Activated naive CD4-positive, alpha-beta T cell treated with anti-CD3 and anti-CD28 coated beads, Interleukin-2, amount 50 U/mL, for 24 hours (primary cell): ENCODE measurements around the gene CKAP4.
A peak's percentile ranks its signal among the peaks of the same experiment; 100 is the strongest.
"Not testable (repeated sequence)": the region's sequence is repeated elsewhere in the genome, so short reads cannot be mapped to it uniquely, and the experiment has no call there.

Experiments
- H3K27ac Mint-ChIP-seq: one replicate; pipeline ENCODE4 v1.8.0; 2021; ENCODE audit warnings: mild to moderate bottlenecking, mixed read lengths
- H3K27me3 Mint-ChIP-seq: one replicate; pipeline ENCODE4 v1.8.0; 2021; ENCODE audit warnings: mixed read lengths
- H3K36me3 Mint-ChIP-seq: one replicate; pipeline ENCODE4 v1.8.0; 2021; ENCODE audit warnings: mixed read lengths
- H3K4me1 Mint-ChIP-seq: one replicate; pipeline ENCODE4 v1.8.0; 2021; ENCODE audit warnings: mixed read lengths
- H3K4me3 Mint-ChIP-seq: one replicate; pipeline ENCODE4 v1.8.0; 2021; ENCODE audit warnings: mild to moderate bottlenecking, mixed read lengths
- H3K9me3 Mint-ChIP-seq: one replicate; pipeline ENCODE4 v1.8.0; 2021; ENCODE audit warnings: mixed read lengths

CKAP4 gene, protein sequence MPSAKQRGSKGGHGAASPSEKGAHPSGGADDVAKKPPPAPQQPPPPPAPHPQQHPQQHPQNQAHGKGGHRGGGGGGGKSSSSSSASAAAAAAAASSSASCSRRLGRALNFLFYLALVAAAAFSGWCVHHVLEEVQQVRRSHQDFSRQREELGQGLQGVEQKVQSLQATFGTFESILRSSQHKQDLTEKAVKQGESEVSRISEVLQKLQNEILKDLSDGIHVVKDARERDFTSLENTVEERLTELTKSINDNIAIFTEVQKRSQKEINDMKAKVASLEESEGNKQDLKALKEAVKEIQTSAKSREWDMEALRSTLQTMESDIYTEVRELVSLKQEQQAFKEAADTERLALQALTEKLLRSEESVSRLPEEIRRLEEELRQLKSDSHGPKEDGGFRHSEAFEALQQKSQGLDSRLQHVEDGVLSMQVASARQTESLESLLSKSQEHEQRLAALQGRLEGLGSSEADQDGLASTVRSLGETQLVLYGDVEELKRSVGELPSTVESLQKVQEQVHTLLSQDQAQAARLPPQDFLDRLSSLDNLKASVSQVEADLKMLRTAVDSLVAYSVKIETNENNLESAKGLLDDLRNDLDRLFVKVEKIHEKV

DNA sequence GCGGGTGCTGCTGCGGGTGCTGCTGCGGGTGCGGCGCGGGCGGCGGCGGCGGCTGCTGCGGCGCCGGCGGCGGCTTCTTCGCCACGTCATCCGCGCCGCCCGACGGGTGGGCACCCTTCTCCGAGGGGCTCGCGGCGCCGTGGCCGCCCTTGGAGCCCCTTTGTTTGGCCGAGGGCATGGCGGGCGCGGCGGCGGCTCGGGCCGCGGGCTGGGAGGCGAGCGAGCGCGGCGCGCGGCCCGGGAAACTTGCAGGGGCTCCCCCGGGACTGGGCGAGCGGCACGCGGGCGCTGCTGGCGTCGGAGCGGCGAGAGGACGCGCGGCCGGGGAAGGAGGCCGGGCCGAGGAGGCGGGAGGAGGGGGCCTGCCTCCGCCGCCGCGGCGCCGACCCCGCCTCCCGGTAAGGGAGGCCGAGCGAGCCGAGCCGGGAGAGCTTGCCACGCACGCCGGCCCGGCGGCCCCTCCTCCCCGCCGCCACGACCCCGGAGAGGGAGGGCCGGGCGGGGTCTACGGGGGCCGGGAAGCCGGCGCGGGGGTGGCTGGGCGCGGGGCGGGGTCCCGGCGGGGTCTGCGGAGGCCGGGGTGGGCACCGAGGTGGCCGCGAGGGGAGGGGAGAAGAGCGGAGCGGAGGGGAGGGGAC lies at the start of gene CKAP4:
TSS of gene CKAP4 (minus strand) at position 347 of the 638 bp plus-strand sequence. CDS start at position 178, 169 bp downstream.
- H3K4me3 Mint-ChIP-seq, result peak within 1 kb of the TSS; percentile 84
- H3K36me3 Mint-ChIP-seq, result peaks cover 1% of the 10 kb centered on the region
- peak within 1 kb of the TSS; percentile 91 for H3K27ac Mint-ChIP-seq
- H3K27me3 Mint-ChIP-seq, result no peaks in the 10 kb centered on the region
- H3K4me1 Mint-ChIP-seq, result peaks cover 35% of the 10 kb centered on the region
- H3K9me3 Mint-ChIP-seq, result no peaks in the 10 kb centered on the region

DNA sequence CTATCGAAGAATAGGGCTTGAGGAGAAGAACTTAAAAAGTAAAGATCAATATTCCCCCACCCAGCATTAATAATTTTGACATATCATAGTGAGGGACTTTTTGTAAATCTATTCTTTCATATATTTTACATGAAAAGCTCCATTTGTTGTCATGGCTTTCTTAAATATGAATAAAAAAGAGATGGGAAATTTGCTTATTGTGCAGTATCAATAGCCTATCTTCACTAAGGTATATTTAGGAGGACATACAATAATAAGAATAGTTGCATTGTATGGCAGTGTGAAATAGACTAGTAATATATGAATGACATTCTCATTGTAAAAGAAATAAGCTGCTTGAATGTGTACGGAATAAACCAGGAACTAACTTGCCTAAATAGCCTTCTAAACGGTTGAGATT lies 49.3 kb upstream of the CKAP4 start:
- no peaks in the 10 kb centered on the region for H3K36me3 Mint-ChIP-seq
- no peaks in the 10 kb centered on the region for H3K9me3 Mint-ChIP-seq
- no peaks in the 10 kb centered on the region for H3K27me3 Mint-ChIP-seq
- H3K4me3 Mint-ChIP-seq, result no peak overlapping the region
- H3K27ac Mint-ChIP-seq, result no peak overlapping the region
- peaks cover 26% of the 10 kb centered on the region for H3K4me1 Mint-ChIP-seq

DNA sequence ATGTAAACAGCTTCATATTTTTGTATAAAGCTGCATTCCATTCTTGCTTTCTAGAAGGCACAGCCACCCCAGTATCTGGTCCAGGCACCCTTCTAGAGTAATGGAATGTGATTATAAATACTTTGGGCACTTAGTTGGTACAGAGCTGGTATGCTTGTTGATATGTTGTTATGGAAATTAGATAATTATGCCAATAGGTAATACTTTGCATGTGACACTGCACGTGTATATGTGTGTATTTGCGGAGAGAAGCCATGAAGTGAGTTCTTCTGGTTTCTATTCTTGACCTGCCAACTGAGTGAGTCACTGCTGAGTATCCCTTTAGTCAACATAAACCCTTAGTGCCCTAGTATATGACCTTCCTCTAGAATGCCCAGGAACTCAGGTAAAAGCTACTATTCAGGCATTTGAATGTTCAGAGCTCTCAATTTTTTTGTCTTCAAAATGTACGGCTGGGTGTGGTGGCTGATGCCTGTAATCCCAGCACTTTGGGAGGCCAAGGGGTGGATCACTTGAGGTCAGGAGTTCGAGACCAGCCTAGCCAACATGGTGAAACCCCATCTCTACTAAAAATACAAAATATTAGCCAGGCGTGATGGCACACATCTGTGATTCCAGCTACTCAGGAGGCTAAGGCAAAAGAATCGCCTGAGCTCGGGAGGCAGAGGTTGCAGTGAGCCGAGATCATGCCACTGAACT lies 48.5 kb upstream of the CKAP4 start:
- no peak overlapping the region for H3K4me3 Mint-ChIP-seq
- H3K27me3 Mint-ChIP-seq, result no peaks in the 10 kb centered on the region
- H3K4me1 Mint-ChIP-seq, result peaks cover 20% of the 10 kb centered on the region
- H3K9me3 Mint-ChIP-seq, result no peaks in the 10 kb centered on the region
- H3K36me3 Mint-ChIP-seq, result no peaks in the 10 kb centered on the region
- no peak overlapping the region for H3K27ac Mint-ChIP-seq

DNA sequence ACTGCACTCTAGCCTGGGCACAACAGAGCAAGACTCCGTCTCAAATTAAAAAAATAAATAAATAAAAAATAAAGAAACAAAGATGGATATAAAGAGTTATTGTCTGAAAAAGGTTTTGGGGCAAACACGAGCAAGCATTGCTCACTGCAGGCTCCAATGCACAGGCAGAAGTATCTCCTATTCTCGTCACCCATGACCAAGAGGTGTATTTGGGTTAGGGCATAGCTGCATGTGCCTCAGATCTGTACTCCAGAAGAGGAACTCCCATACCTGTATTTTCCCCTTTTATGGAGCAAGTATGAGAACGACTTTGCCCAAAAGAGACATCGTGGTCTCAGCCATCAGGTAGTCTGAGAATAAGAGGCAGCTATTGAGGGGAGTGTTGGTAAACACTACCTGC lies 44.5 kb upstream of the CKAP4 start:
- peaks cover 23% of the 10 kb centered on the region for H3K4me1 Mint-ChIP-seq
- H3K27ac Mint-ChIP-seq, result no peak overlapping the region
- H3K27me3 Mint-ChIP-seq, result no peaks in the 10 kb centered on the region
- H3K36me3 Mint-ChIP-seq, result no peaks in the 10 kb centered on the region
- H3K9me3 Mint-ChIP-seq, result no peaks in the 10 kb centered on the region
- H3K4me3 Mint-ChIP-seq, result no peak overlapping the region

DNA sequence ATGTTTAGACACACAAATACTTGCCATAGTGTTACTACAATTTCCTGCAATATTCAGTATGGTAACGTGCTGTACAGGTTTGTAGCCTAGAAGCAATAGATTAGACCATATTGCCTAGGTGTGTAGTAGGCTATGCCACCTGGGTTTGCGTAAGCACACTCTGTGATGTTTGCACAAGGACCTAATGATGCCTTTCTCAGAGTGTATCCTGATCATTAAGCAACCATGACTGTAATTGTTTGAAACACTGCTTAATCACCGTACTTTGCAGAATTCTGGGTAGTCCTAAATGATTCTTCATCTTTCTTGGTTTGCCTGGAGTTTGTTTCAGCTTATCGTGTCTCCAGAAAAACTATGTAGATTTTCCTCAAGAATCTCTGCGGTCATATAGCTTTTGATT lies 43.5 kb upstream of the CKAP4 start:
- H3K4me1 Mint-ChIP-seq, result peaks cover 20% of the 10 kb centered on the region
- no peaks in the 10 kb centered on the region for H3K27me3 Mint-ChIP-seq
- H3K4me3 Mint-ChIP-seq, result no peak overlapping the region
- H3K36me3 Mint-ChIP-seq, result no peaks in the 10 kb centered on the region
- no peaks in the 10 kb centered on the region for H3K9me3 Mint-ChIP-seq
- H3K27ac Mint-ChIP-seq, result no peak overlapping the region

DNA sequence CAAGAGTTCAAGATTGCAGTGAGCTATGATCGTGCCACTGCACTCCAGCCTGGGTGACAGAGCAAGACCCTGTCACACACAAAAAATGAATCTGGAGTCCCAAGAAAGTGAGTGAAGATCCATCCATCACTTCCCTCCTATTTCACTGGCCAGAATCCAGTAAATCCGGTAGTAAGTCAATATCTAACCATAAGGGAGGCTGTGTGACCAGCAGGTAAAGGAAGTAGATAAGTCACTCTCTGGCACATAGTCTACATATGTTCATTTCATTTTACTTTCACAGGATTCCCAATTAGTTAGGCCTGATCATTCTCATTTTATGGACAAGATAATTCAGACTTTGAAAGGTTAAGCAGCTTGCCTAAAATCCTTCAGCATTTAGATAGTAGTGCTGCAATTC lies 42.8 kb upstream of the CKAP4 start:
- Mint-ChIP-seq H3K27me3 (no peaks in the 10 kb centered on the region), H3K4me1 (peaks cover 20% of the 10 kb centered on the region), H3K9me3 (no peaks in the 10 kb centered on the region), H3K36me3 (no peaks in the 10 kb centered on the region), H3K4me3 (no peak overlapping the region), H3K27ac (no peak overlapping the region)

DNA sequence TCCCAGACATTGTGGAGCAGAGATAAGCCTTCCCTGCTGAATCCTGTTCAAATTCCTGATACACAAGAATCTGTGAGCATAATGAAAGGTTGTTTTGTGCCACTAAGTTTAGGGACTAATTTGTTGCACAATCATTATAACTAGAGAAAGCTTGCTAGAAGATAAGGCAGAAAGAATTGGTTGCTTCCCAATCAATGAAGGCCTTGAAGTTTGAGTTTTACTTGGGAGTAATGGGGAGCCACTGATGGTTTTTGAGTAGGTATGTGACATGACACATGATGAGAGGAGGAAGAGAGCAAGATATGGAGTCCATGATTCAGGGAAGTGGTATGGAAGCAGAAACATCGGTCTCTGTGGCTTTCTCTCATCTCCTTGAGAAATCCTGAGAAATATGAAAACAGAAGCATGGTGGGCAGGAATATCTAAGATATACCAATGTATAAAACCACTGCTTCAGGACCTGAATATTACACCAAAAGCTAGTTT lies 41.4 kb upstream of the CKAP4 start:
- Mint-ChIP-seq H3K9me3 (no peaks in the 10 kb centered on the region), H3K27me3 (no peaks in the 10 kb centered on the region), H3K4me1 (peaks cover 25% of the 10 kb centered on the region), H3K4me3 (no peak overlapping the region), H3K27ac (peak overlapping the region; percentile 95), H3K36me3 (no peaks in the 10 kb centered on the region)

DNA sequence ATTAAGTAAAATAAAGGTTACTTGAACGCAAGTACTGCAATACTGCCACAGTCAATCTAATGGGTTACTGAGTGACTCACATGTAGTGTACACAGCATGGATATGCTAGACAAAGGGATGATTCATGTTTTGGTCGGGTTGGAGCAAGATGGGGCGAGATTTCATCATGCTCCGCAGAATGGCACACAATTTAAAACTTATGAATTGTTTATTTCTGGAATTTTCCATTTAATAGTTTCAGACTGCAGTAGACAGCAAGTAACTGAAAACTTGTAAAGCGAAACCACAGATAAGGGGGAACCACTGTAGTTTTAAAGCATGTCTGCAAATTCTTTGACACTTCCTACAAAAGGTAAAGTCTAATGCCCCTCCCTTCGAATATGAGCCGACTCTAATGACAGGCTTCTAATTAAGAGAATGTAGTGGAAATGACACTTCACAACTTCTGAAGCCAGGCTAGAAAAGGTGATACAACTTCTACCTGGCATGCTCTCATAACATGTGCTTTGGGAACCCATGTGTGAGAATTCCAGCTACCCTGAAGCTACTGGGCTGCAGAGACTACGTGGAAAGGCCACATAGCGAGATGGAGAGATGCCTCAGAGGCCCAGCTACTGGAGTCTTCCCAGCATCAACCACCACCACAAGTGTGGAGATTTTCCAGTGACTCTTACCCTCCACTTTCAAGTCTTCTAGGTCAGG lies 40.8 kb upstream of the CKAP4 start:
- Mint-ChIP-seq H3K9me3 (no peaks in the 10 kb centered on the region), H3K36me3 (no peaks in the 10 kb centered on the region), H3K27ac (peak overlapping the region; percentile 95), H3K27me3 (no peaks in the 10 kb centered on the region), H3K4me1 (peaks cover 25% of the 10 kb centered on the region), H3K4me3 (no peak overlapping the region)

DNA sequence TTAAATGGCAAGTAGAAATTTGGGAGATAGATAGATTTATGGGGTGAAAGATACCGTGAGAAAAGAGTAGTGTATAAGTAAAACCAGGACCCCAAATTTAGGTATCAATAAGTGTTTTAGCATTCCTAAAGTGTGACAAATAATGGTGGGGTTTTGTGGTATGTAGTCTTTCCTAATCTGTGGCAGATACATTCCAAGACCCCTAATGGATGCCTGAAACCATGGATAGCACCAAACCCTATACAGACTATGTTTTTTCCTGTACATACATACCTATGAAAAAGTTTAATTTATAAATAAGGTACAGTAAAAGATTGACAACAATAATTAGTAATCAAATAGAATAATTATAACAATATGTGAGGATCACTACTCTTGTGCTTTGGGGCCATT lies 40.3 kb upstream of the CKAP4 start:
- Mint-ChIP-seq H3K27ac (peak overlapping the region; percentile 83), H3K36me3 (no peaks in the 10 kb centered on the region), H3K4me3 (no peak overlapping the region), H3K4me1 (peaks cover 25% of the 10 kb centered on the region), H3K27me3 (no peaks in the 10 kb centered on the region), H3K9me3 (no peaks in the 10 kb centered on the region)

DNA sequence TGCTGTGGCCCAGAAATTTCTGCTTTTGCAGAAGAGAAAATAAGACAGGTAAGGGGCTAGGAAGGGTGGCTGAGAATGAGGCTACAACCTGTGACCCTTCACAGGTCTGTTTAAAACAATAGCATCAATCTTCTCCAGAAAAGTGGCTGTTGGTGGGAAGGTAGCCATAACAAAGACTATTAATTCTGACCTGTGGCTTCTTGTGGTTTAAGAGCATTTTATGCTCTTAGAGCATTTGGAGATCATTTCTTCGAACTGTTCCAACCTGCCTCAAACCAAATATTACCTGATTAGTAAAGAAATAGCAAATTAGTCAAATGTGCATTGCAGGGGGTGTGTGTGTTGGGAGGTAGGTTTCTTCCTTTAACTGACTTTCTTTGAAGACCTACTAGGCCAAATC lies 39.5 kb upstream of the CKAP4 start:
- Mint-ChIP-seq H3K27me3 (no peaks in the 10 kb centered on the region), H3K4me3 (no peak overlapping the region), H3K27ac (peak overlapping the region; percentile 83), H3K4me1 (peaks cover 25% of the 10 kb centered on the region), H3K36me3 (peaks cover under 1% of the 10 kb centered on the region), H3K9me3 (no peaks in the 10 kb centered on the region)

DNA sequence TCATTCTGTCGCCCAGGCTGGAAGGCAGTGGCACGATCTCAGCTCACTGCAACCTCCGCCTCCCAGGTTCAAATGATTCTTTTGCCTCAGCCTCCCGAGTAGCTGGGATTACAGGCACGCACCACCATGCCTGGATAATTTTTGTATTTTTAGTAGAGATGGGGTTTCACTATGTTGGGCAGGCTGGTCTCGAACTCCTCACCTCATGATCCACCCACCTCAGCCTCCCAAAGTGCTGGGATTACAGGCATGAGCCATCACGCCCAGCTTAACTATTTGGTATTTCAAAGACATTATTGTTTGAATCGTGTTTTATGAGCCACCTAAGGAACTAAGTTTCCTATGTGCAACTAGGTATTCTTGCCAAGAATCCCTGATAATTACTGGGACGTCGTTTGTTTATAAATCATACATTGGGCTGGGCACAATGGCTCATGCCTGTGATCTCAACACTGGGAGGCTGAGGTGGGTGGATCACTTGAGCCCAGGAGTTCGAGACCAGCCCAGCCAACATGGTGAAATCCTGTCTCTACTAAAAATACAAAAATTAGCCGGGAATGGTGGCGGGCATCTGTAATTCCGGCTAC lies 38.8 kb upstream of the CKAP4 start:
- not testable (repeated sequence) for H3K27me3 Mint-ChIP-seq, H3K4me3 Mint-ChIP-seq, H3K27ac Mint-ChIP-seq, H3K9me3 Mint-ChIP-seq, H3K36me3 Mint-ChIP-seq
- peaks cover 25% of the 10 kb centered on the region for H3K4me1 Mint-ChIP-seq

DNA sequence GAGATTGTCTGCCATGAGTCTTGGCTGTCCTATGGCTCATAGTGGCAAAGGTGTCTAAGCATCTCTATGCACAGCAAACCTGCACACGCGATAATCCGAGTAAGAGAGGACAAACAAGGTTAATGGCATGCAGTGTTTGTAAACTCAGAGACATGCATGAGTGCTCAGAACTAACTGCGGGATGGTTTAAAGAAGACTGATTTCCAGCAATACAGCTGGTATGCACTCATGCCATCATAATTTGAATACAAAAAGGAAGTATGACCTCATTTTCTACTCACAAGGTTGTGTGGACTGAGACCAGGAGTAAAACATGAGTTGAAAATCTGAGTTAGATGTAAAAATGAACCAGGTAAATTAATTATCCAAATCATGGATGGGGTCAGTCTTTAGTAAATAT lies 38.2 kb upstream of the CKAP4 start:
- H3K4me3 Mint-ChIP-seq, result no peak overlapping the region
- H3K4me1 Mint-ChIP-seq, result peaks cover 25% of the 10 kb centered on the region
- H3K9me3 Mint-ChIP-seq, result no peaks in the 10 kb centered on the region

DNA sequence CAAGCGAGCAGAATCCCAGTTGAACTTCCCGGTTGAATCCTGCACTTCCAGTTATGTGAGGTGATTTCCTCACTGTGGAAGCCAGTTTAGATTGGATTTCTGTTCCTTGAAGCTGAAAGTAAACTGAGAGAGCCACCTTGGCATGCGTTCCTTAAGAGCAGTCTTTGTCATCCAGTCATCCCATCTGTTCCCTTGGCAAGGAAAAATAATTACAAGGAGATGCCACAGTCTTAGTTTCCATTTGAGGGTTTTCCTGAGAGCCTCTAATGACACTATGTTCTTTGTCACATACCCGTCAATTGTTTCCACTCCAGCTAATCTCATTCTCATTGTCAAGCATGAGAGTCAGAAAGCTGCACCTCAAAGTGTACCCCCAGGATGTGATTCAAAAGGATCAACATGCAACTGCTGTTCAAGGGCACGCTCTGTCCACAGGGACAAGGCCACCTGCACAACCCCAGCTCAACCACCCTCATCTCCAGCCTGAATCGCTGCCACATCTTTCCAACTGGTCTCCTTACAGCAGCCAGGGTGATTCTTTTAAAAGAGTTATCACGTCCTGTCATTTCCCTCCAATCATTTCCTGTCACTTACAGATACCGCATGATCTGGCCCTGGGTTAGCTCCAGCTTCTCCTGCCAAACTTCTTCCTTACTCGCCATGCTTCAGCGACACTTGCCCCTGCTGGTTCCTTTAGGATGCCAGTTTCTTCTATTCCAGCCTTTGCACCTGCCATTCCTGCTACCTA lies 36.7 kb upstream of the CKAP4 start:
- Mint-ChIP-seq H3K9me3 (no peaks in the 10 kb centered on the region), H3K36me3 (peaks cover 2% of the 10 kb centered on the region), H3K4me1 (peaks cover 25% of the 10 kb centered on the region), H3K27me3 (no peaks in the 10 kb centered on the region), H3K4me3 (no peak overlapping the region), H3K27ac (no peak overlapping the region)

More for the DNA sequence above, 38.2 kb upstream of the CKAP4 start:
- Mint-ChIP-seq H3K27me3 (no peaks in the 10 kb centered on the region), H3K27ac (no peak overlapping the region), H3K36me3 (peaks cover 2% of the 10 kb centered on the region)

DNA sequence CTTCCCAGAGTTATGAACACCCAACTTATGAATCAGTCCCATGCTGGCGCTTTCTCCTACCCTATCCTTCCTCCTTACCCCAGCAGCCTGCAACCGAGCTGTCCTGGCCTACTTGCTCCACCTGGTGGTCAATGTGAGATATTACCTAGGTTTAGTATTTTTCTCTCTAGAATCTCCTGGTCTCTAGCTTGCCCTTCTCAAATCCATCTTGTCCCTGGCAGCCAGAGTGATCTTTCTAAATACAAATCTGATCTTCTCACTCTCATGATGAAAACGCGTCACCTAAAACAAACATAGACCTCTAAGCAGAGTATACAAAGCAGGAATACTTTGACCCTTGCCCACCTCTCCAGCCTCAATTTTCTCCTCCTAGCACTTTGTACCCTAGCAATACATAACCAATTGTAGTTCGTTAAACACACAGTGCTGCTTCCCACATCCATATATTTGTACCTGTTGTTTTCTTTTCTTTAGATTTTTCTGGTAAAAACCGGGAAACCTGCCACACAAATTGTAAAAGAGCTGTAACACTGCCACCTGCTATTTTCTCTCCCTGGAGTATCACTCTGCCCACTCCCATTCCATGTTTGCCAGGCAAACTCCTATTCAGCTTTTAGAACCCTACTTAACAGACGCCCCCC lies 34.8 kb upstream of the CKAP4 start:
- H3K9me3 Mint-ChIP-seq, result no peaks in the 10 kb centered on the region

More for the DNA sequence above, 34.8 kb upstream of the CKAP4 start:
- no peak overlapping the region for H3K27ac Mint-ChIP-seq
- H3K36me3 Mint-ChIP-seq, result peaks cover 2% of the 10 kb centered on the region
- H3K4me1 Mint-ChIP-seq, result peaks cover 8% of the 10 kb centered on the region
- no peaks in the 10 kb centered on the region for H3K27me3 Mint-ChIP-seq
- no peak overlapping the region for H3K4me3 Mint-ChIP-seq
